GM19240 (cell line): ENCODE results near the gene IDH3A.

Source experiments
- DNase-seq: peaks from one replicate; pipeline ENCODE4 v3.0.0; 2011; ENCODE audit warnings: low spot score; ENCODE audit not compliant: insufficient read length

IDH3A gene

GRCh38 chr15:78164010-78164409 is 14.8 kb downstream of the IDH3A start:
- DNase-seq = no peak

DNA sequence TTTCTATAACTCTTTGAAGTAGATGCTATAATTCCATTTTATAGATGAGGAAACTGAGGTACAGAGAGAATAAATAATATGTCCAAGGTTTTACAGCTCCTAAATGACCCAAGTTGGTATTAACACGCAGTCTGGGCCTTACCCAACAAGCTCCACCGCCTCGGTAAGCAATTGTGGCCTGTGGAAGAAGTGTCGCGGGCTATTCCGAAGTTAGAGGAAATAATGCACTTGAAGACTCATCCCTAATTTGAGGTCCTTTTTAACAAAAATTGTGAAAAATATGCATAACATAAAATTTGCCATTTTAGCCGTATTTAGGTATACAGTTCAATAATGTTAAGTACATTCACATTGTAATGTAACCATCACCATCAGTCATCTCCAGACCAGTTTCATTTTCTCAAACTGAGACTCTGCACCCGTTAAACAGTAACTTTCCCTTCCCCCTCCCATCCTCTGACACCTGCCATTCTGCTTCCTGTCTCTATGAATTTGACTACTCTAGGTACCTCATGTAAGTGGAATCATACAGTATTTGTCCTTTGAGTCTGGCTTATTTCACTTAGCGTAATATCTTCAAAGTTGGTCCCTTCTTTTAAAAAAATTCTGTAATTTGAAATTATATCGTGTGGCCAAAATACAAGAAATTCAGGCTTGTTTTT is 18.2 kb downstream of the IDH3A start:
- no peak for DNase-seq

DNA sequence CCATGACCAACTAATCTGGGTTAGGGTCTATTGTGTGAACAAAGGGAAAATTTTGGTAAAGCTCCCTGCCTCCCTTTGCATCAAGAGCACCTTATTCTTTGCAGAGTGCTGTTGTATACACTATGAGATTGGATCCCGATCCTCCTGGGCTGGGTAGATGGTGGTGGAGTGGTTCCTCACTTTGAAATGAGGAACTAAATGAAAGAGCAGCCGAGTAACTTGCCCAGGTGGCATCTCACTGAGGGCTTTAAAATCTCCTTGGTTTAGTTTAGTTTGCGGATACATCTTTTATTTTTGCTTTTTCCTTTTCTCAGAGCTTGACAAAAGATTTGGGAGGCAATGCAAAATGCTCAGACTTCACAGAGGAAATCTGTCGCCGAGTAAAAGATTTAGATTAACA is 19.4 kb downstream of the IDH3A start:
- no peak for DNase-seq

DNA sequence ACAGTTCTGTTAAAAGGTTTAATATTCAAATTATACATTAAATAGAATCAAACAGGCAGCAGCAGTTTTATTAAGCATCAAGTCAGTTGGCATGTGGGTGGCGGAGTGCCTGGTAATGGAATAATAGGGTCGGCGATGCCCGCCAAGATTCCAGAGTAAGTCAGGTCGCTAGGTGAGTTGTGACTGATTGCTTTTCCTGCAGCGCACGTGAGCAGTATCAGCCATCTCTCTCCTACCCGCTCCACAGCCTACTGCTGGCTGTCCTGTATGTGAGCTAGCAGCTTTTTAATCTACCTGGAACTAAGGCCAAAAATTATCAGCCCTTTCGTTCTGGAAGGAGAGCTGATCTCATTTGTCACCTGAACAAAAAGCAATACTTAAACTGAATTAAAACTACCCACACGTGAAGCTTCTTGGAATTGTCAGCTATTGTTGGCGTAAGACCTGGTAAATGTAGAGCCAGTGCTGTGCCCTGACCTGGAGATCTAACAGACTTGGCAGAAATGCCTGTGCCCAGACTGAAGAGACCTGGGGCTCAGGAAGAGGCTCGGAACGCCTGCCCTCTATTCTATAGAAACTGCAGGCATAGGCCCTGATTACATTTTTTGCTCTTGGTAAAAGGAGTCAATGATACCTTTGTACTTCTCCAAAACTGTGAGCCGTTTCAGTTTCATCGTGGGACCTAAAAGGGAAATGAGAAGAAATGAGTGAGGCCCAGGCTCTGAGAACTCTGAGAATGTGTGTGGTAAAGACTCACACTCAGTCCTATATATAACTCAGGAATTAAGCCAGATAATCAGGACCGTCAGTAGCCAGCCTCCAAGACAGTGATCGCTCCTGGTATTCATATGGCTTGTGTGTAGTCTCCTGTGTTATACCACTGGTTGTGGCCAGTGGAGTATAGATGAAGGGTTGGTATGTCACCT is 21.9 kb downstream of the IDH3A start:
- DNase-seq = no peak

DNA sequence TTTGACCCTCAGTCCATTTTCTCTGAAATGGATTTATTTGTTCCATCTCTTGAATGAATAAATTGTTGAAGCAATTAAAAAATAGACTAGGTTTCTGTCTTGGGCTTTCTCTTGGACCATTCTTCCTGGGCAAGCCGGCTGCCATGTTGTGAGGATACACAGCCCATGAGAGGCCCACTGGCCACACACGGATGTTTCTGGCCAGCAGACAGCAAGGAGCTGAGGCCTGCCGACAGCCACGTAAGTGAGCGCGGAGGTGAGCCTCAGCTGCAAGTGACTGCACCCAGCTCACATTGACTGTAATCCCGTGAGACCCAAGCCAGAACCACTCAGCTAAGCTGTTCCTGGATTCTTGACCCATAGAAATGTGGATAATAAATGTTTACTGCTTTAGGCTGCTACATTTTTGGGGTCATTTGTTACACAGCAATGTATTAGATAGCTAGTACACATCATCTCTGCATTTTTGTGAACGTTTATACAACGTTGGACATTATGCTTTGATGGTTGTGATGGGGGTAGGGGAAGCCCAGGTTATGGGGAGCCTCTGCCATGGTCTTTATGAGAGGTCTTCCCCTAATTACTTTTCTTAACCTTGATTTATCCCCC is 22.8 kb downstream of the IDH3A start:
- no peak for DNase-seq

DNA sequence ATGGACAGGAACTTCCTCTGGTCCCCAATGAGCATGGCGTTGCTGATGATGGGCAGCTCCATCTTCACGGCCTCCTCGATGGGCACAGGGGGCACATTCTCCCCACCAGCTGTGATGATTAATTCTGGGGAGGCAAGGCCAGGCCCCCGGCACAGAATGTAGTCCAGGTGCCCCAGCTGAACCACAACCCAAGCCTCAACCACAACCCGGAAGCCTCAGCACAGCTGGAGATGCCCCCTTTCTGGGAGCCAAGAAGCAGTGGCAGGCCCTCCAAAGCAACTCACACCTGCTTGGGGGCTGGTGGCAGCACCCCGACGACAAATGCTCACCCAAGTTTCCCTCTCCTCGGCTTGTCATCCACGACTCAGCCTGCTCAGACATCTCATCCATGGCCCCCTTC is 25.2 kb downstream of the IDH3A start:
- DNase-seq = no peak

GRCh38 chr15:78175330-78175729 is 26.2 kb downstream of the IDH3A start:
- DNase-seq = no peak

GRCh38 chr15:78177447-78177873 is 28.3 kb downstream of the IDH3A start:
- no peak for DNase-seq

GRCh38 chr15:78178064-78178463 is 28.9 kb downstream of the IDH3A start:
- DNase-seq = no peak

DNA sequence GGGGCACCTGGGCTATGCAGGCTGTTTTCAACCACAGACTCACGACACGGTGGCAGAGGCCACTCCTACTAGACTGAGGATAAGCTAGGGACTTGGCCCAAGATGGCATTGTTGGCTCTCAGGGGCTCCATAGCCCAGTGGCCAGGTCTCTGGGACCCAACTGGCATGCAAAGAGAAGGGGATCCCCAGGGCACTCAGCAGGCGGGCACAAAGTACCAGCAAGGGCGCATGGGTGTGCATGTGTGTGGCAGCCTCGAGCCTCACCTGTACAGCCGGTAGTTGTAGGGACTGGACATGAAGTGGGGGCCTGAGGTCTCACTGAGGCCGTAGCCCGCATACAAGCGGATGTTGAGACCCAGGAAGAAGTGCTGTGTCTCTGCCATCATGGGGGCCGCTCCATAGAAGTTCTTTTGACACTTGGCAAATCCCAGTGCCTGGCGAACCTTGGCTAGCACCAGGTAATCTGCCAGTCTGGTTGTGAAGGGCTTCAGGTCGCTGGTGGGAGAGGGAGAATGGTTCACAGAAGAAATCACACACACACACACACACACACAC is 30.2 kb downstream of the IDH3A start:
- no peak for DNase-seq

DNA sequence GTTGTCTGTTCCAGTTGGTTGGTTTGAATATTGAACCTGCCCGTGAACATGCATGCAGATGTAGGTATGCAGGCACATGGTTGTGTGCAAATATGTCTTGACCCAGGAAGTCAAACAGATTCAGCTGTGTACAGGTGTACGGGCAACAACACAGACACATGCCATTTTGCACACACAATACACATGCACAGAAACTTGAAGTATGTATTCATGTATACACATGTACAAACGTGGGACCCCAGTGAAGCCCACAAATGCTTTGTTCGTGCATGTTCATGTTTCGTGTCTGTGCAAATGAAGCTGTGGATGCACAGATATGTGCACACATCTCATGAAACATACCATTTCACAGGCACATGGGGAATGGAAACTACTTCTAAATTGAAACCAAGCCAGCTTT is 30.7 kb downstream of the IDH3A start:
- no peak for DNase-seq

DNA sequence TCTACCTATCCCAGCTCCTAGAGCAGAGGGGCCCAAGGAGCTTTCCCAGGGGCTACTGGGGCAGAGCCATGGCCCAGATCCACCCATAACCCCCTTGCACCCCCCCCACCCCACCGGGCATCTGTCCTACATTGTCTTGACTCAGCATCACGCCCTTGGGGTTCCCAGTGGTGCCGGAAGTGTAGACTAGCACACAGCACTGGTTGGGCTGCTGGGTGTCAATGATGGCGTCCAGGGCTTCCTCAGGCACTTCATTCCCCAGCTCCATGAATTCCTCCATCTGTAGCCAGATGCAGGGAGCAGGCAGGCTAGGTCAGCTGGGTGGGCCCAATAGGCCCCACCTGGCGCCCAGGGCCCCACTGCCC is 33.2 kb downstream of the IDH3A start:
- no peak for DNase-seq

- DNase-seq = no peak
These were observed 33.7 kb downstream of the IDH3A start for GRCh38 chr15:78182821-78183220.

DNA sequence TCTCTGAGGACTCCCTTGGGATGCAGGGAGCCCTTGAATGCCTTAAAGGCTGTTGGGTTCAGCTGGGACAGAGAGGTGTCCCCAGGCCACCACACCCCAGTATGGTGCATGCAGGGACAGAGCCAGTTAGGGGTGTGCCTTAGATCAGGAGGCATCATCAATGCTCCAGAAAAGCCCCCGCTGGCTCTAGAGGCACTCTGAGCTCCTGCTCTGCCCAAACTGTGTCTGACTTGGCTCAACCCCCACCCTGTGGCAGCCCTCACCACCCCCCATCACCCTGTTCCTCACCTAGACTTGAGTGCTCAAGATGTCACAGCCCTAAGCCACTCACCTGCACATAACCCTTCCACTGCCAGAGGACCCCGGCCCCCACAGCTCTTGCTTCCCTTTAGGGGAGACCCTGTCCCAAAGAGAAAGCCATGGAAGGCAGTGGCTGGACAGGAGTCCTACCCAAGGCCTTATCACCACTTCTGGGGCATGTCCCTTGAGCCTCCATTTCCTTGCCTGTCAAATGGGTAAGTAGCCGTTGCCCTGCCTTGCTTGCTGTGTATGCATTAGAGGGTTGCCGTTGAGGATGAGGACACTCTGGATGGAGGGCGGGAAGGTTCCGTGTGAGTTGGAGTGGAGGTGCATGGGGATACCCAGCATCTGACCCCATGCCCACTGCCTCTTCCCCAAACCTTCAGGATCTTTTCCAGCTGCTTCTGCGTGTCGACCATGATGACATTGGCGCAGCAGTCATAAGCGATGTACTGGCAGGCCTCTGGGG is 43.8 kb downstream of the IDH3A start:
- DNase-seq = no peak

DNA sequence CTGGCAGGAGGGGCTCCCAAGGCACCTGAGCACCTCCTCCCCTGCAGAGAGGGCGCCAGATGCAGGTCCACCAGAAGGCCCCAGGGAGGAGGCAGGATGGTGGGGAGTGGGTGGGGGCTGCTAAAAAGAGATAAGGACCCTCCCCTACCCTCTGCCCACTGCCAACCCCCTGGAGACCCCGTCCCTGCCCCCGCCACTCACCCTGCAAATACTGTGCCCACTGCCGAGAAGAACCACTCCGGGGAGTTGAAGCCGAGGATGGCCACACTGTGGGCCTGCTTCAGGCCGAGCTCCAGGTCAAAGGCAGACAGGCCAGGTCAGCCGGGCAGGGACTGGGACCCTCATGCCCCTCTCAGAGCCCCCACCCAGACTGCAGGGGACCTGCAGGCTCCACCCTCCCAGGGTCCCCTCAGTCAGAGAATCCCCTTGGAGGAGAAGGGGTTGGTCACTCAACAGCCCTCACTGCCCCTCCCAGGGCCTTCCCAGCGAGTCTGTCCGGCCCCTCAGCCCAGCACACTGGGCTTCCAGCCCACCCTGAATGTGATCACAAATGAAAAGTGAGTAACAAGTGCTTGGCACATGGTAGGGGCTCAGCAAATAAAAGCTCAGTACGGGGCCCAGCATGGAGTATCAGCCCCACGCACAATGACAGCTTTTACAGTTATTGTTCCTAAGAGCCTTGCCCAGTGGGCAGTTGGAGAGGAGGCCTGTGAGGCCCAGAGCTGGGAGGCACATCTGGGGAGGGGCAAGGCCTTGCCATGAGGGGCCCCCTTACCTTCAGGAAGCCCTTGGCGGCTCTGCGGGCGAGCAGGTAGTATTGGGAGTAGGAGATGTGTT is 44.8 kb downstream of the IDH3A start:
- DNase-seq = no peak

GRCh38 chr15:78194568-78194925 is 45.4 kb downstream of the IDH3A start:
- DNase-seq = no peak

- peak; percentile 70 for DNase-seq
These were observed 46.6 kb downstream of the IDH3A start for GRCh38 chr15:78195735-78196201.

GRCh38 chr15:78197632-78198031 is 48.5 kb downstream of the IDH3A start:
- no peak for DNase-seq

DNA sequence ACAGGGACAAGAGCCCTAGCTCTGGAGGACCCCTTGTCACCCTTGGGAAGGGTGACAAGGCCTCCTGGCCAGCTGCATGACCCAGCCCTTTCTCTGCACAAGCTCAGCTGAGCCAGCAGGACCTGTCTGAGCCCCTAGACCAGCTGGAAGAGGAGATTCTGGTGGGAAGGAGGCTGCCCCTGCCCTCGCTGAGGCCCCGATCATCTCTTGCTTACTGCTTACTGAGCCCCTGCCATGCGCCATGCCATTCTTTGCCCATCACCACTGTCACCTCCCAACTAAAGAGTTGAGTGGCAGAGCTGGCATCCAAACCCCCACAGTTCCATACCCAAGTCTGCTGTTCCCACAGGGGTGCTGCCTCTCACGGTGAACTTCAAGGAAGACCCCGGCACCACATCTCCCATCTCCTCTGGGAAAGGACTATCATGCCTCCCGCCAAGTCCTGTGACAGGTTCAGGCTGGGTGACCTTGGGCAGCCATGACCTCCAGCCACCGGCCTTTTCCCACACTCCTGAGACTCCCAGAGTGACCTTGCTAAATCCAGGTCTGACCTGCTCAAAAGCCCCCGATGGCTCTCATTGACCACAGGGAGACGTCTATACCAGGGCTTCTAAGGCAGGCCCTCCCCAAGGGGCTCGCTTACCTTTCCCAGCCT is 51.2 kb downstream of the IDH3A start:
- DNase-seq = no peak
